Upper lobe of left lung (tissue), 4 donors: ENCODE results near the gene DIPK1C.

Experiments
- POLR2A ChIP-seq, 4 donors: fragments of 450-650 bp; IDR thresholded peaks; one replicate each; pipeline ENCODE4 v1.5.1; 2016 to 2017; ENCODE audit warnings: antibody characterized with exemption in 4 of 4, mild to moderate bottlenecking in 2 of 4
- TF ChIP-seq, protein P1 (sequence below), 6 experiments: fragments of 450-650 bp in 4 of 6; fragments of 200-600 bp in 2 of 6; sonication (generic) in 2 of 6; IDR thresholded peaks; one replicate each; pipeline ENCODE4 v1.5.1; 2016 to 2019; ENCODE audit warnings: antibody characterized with exemption in 6 of 6

DNA sequence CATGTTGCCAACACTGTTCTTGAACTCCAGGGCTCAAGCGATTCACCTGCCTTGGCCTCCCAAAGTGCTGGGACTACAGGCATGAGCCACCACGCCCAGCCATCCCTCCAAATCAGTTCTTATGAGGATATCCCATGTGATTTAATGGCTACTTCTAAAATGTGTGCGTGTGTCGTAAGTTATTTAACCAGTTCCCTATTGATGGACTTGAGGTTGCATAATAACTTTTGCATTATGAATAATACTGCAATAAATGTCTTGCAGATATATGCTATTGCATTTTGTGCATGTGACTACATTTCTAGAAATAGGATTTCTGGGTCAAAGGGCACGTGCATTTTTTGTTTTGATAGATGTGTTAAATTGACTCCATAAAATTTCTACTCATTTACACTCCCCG is 19.0 kb downstream of the DIPK1C start:
- TF ChIP-seq, protein P1, sequence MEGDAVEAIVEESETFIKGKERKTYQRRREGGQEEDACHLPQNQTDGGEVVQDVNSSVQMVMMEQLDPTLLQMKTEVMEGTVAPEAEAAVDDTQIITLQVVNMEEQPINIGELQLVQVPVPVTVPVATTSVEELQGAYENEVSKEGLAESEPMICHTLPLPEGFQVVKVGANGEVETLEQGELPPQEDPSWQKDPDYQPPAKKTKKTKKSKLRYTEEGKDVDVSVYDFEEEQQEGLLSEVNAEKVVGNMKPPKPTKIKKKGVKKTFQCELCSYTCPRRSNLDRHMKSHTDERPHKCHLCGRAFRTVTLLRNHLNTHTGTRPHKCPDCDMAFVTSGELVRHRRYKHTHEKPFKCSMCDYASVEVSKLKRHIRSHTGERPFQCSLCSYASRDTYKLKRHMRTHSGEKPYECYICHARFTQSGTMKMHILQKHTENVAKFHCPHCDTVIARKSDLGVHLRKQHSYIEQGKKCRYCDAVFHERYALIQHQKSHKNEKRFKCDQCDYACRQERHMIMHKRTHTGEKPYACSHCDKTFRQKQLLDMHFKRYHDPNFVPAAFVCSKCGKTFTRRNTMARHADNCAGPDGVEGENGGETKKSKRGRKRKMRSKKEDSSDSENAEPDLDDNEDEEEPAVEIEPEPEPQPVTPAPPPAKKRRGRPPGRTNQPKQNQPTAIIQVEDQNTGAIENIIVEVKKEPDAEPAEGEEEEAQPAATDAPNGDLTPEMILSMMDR (IDR thresholded peaks at IDR 0.05) = no peak
- no peak for TF ChIP-seq POLR2A (IDR thresholded peaks at IDR 0.05)
